ENCODE measurements around the gene SEMA6C. TPM values are rescaled to one million over a fixed set of nuclear protein-coding genes. Genes with fewer than 3 reads are reported as not detected.

SEMA6C gene
- total and polyA plus RNA-seq, 8 donors: 0.47 to 24.1 (median 2.2) TPM

- FAIRE-seq: no peak
These were observed 17.6 kb downstream of the SEMA6C start for GRCh38 chr1:151128800-151129199.

GRCh38 chr1:151124763-151125403 is 21.5 kb downstream of the SEMA6C start:
- no peak for FAIRE-seq

More at GRCh38 chr1:151128800-151129199, 17.6 kb downstream of the SEMA6C start:
- Histone ChIP-seq H3K9me3 (no peaks in the 10 kb centered on the region), H3K27ac (no peak overlapping the region), H3K27me3 (peaks cover 0 to 8% (median 0%) of the 10 kb centered on the region in 4 donors), H3K4me3 (no peak overlapping the region), H3K36me3 (no peaks in the 10 kb centered on the region), H3K4me1 (no peaks in the 10 kb centered on the region)
- DNase-seq (no peak), ATAC-seq (no peak)
- TF ChIP-seq CTCF (IDR thresholded peaks at IDR 0.05): no peak
- 88 to 89% methylated on average over 6 of the region's 6 CpGs for WGBS, 2 donors
- intact Hi-C loops (cut with DNase I): no loop called here

GRCh38 chr1:151113877-151114276 is 32.6 kb downstream of the SEMA6C start:
- Histone ChIP-seq H3K4me3 (no peak overlapping the region), H3K27ac (no peak overlapping the region), H3K36me3 (no peaks in the 10 kb centered on the region), H3K4me1 (no peaks in the 10 kb centered on the region), H3K9me3 (no peaks in the 10 kb centered on the region), H3K27me3 (no peaks in the 10 kb centered on the region)
- FAIRE-seq: no peak
- WGBS, 2 donors: 43 to 63% methylated on average over 5 of the region's 5 CpGs
- TF ChIP-seq CTCF (IDR thresholded peaks at IDR 0.05): no peak
- DNase-seq: no peak
- intact Hi-C loops (cut with DNase I): no loop called here
- peak in 2 of 4 donors; percentile 34 to 43 for ATAC-seq

More at GRCh38 chr1:151124763-151125403, 21.5 kb downstream of the SEMA6C start:
- Histone ChIP-seq H3K4me1 (no peaks in the 10 kb centered on the region), H3K9me3 (no peaks in the 10 kb centered on the region), H3K27me3 (no peaks in the 10 kb centered on the region), H3K36me3 (no peaks in the 10 kb centered on the region), H3K27ac (no peak overlapping the region), H3K4me3 (no peak overlapping the region)
- DNase-seq: no peak
- WGBS, 2 donors: 35 to 53% methylated on average over 5 of the region's 5 CpGs
- no peak for TF ChIP-seq CTCF (IDR thresholded peaks at IDR 0.05)
- intact Hi-C loops (cut with DNase I): no loop called here
- ATAC-seq: peak in 2 of 4 donors; percentile 40 to 68

DNA sequence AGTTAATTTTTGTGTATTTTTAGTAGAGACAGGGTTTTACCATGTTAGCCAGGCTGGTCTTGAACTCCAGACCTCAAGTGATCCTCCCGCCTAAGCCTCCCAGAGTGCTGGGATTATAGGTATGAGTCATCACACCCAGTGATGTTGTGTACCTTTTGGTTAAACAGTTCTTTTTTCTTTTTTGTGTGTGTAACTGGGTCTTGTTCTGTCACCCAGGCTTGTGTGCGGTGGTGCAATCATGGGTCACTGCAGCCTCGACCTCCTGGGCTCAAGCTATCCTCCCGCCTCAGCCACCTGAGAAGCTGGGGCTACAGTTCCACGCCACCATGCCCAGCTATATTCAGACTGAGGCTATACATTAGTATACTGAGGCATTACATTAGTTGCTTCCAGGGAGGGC is 38.1 kb downstream of the SEMA6C start:
- no peak for ATAC-seq
- no peak for DNase-seq
- Histone ChIP-seq H3K4me3 (no peak overlapping the region), H3K36me3 (no peaks in the 10 kb centered on the region), H3K9me3 (no peaks in the 10 kb centered on the region), H3K27me3 (no peaks in the 10 kb centered on the region), H3K4me1 (no peaks in the 10 kb centered on the region), H3K27ac (no peak overlapping the region)
- no peak for TF ChIP-seq CTCF (IDR thresholded peaks at IDR 0.05)
- FAIRE-seq: no peak
- 89 to 91% methylated on average over 5 of the region's 5 CpGs for WGBS, 2 donors
- intact Hi-C loops (cut with DNase I): no loop called here

DNA sequence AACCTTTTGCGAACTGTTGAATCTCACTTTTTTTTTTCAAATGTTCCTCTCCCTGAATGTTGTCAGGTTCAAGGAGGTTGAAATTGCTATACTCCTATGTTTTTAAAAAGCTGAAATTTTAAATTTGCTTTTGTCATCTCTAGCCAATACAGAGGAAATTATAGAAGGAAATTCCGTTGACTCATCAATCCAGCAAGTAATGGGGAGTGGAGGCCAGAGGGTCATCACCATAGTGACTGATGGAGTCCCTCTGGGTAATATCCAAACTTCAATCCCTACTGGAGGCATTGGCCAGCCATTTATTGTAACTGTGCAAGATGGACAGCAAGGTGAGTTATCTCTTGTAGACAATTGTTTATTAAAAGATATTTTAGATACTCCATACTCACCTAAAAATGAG is 39.5 kb downstream of the SEMA6C start:
- intact Hi-C loops (cut with DNase I): no loop called here
- TF ChIP-seq CTCF (IDR thresholded peaks at IDR 0.05): no peak
- Histone ChIP-seq H3K9me3 (no peaks in the 10 kb centered on the region), H3K4me1 (no peaks in the 10 kb centered on the region), H3K27me3 (no peaks in the 10 kb centered on the region), H3K27ac (no peak overlapping the region), H3K36me3 (no peaks in the 10 kb centered on the region), H3K4me3 (no peak overlapping the region)
- no peak for ATAC-seq
- DNase-seq: no peak
- no peak for FAIRE-seq
- WGBS, 2 donors: 79 to 80% methylated on average over 2 of the region's 2 CpGs

Data from pancreas (tissue), 10 donors.